Adrenal gland (tissue), 5 donors: Measurements from ENCODE around the gene HDGFL3.

Experiments
- POLR2A ChIP-seq, 2 donors: fragments of 450-650 bp; IDR thresholded peaks; one replicate each; pipeline ENCODE4 v1.6.1; 2017; ENCODE audit warnings: antibody characterized with exemption in 2 of 2, mild to moderate bottlenecking in 2 of 2, moderate library complexity in 1 of 2
- TF ChIP-seq, protein P1 (sequence below), 6 experiments: fragments of 450-650 bp in 4 of 6; fragments of 200-600 bp in 2 of 6; sonication (generic) in 1 of 6; IDR thresholded peaks; 1 replicate in 5 of 6; 2 replicates in 1 of 6; pipeline versions ENCODE4 v1.5.1 to v1.8.0; 2016 to 2021; ENCODE audit warnings: antibody characterized with exemption in 6 of 6, mild to moderate bottlenecking in 2 of 6, moderate library complexity in 1 of 6
- donor health status: DM: no; HTN: no; CAD: no.

DNA sequence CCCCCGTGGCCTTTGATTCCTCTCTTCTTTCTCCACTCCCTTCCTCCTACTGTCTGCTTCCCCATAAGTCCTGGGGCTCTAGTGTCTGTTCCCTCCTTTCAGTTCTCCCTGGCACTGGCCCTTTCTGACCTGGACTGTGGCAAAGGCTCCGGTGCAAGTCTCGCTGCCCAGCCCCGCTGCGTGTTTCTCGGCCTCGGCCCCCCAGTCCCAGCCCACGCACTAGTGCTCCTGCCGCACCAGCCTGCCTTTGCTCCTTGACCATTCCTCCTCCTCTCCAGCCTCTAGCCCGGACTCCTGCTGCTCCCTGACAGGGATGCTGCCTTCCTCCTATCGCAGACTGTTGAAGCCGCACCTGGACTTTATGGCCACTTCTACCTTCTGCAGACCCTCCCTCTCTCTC lies 98.1 kb downstream of the HDGFL3 start:
- TF ChIP-seq, protein P1, sequence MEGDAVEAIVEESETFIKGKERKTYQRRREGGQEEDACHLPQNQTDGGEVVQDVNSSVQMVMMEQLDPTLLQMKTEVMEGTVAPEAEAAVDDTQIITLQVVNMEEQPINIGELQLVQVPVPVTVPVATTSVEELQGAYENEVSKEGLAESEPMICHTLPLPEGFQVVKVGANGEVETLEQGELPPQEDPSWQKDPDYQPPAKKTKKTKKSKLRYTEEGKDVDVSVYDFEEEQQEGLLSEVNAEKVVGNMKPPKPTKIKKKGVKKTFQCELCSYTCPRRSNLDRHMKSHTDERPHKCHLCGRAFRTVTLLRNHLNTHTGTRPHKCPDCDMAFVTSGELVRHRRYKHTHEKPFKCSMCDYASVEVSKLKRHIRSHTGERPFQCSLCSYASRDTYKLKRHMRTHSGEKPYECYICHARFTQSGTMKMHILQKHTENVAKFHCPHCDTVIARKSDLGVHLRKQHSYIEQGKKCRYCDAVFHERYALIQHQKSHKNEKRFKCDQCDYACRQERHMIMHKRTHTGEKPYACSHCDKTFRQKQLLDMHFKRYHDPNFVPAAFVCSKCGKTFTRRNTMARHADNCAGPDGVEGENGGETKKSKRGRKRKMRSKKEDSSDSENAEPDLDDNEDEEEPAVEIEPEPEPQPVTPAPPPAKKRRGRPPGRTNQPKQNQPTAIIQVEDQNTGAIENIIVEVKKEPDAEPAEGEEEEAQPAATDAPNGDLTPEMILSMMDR (IDR thresholded peaks at IDR 0.05), result no peak
- TF ChIP-seq POLR2A (IDR thresholded peaks at IDR 0.05), result no peak
